HepG2 (cell line): ENCODE results near the gene VIT. TPM values are rescaled to one million over a fixed set of nuclear protein-coding genes. Genes with fewer than 3 reads are reported as not detected.

Experiments
- ATAC-seq: fragments of 200-7000 bp; cut with Tn5 transposase; 3 replicates; pipeline ENCODE4 v1.9.1; 2020; ENCODE audit warnings: mild to moderate bottlenecking, moderate library complexity
- BruUV-seq: library from RNA; stranded (reverse); fragments of 400-500 nt; replicated peaks from 2 replicates; lab custom pipeline; 2021; lab: Mats Ljungman, UMichigan
- CTCF ChIA-PET: fragments of 300-600 bp; formaldehyde crosslinking; extraction: SDS; loops from one replicate; lab custom pipeline; 2021; ENCODE audit warnings: low total read pairs, inconsistent platforms, low intra/inter-chr PET ratio; lab: Yijun Ruan, JAX
- POLR2A ChIA-PET: fragments of 350-600 bp; sonication (Branson Sonifier 250); formaldehyde crosslinking; loops from one replicate; lab custom pipeline; 2020; ENCODE audit warnings: antibody characterized with exemption, inconsistent platforms; lab: Yijun Ruan, JAX
- DNase-seq: peaks from one replicate; pipeline ENCODE4 v3.0.0-alpha.2; 2015; ENCODE audit warnings: low spot score
- FAIRE-seq: peaks from 3 replicates; lab custom pipeline; 2011; peaks lifted over from hg19 to GRCh38; lab: Jason Lieb, UNC
- H2AFZ ChIP-seq: one replicate; pipeline ENCODE4 v1.6.1; 2011; ENCODE audit warnings: low read length, inconsistent platforms
- H3K27ac ChIP-seq: fragments of 300-600 bp; 3 replicates; pipeline ENCODE4 v1.8.0; 2011; ENCODE audit warnings: mixed run types, mild to moderate bottlenecking, mixed read lengths, low read length, inconsistent platforms; ENCODE audit not compliant: insufficient read depth; ENCODE audit errors: extremely low read length
- H3K27me3 ChIP-seq, 2 experiments: fragments of 200-600 bp in 1 of 2; 2 replicates in 1 of 2; 3 replicates in 1 of 2; pipeline versions ENCODE4 v1.6.0 to v1.8.0; 2011; ENCODE audit warnings: low read length in 2 of 2, mild to moderate bottlenecking in 2 of 2, moderate library complexity in 2 of 2, inconsistent platforms in 1 of 2; ENCODE audit not compliant: insufficient read depth in 2 of 2, control insufficient read depth in 1 of 2
- H3K36me3 ChIP-seq, 2 experiments: fragments of 200-600 bp in 1 of 2; replicated peaks in 1 of 2; 2 replicates in 1 of 2; 3 replicates in 1 of 2; pipeline versions ENCODE4 v1.5.1 to v1.8.0; 2011; ENCODE audit warnings: low read length in 2 of 2, inconsistent platforms in 1 of 2; ENCODE audit not compliant: insufficient read depth in 2 of 2, control insufficient read depth in 1 of 2
- H3K4me1 ChIP-seq: 2 replicates; pipeline ENCODE4 v1.5.1; 2012; ENCODE audit warnings: low read length, inconsistent platforms; ENCODE audit not compliant: insufficient read depth
- H3K4me2 ChIP-seq: 2 replicates; pipeline ENCODE4 v1.6.0; 2011; ENCODE audit warnings: low read depth, low read length, inconsistent platforms
- H3K4me3 ChIP-seq, 3 experiments: fragments of 200-600 bp in 1 of 3; sonication (generic), shearing (Covaris generic) in 1 of 3; replicated peaks in 1 of 3; 2 replicates each; pipeline ENCODE4 v1.5.1; 2011 to 2016; ENCODE audit warnings: low read length in 3 of 3, inconsistent platforms in 2 of 3, low read depth in 2 of 3, mild to moderate bottlenecking in 2 of 3, control low read depth in 1 of 3, mixed read lengths in 1 of 3; ENCODE audit not compliant: insufficient read depth in 1 of 3
- H3K79me2 ChIP-seq: one replicate; pipeline ENCODE4 v1.6.1; 2011; ENCODE audit warnings: low read length, inconsistent platforms; ENCODE audit not compliant: insufficient read depth
- H3K9ac ChIP-seq: 2 replicates; pipeline ENCODE4 v1.6.0; 2011; ENCODE audit warnings: mild to moderate bottlenecking, low read depth, low read length, inconsistent platforms; ENCODE audit not compliant: insufficient read depth
- H3K9me3 ChIP-seq: 2 replicates; pipeline ENCODE4 v1.5.1; 2012; ENCODE audit warnings: mild to moderate bottlenecking, low read length
- H4K20me1 ChIP-seq: 2 replicates; pipeline ENCODE4 v1.6.0; 2011; ENCODE audit warnings: inconsistent platforms, mild to moderate bottlenecking, low read length, moderate library complexity; ENCODE audit not compliant: insufficient read depth
- HNF4G ChIP-seq, 2 experiments: sonication (generic) in 1 of 2; formaldehyde crosslinking in 1 of 2; IDR thresholded peaks; 2 replicates each; pipeline versions ENCODE4 v1.4.0 to v1.6.1; 2011 to 2020; ENCODE audit warnings: borderline replicate concordance in 2 of 2, low read depth in 2 of 2, mild to moderate bottlenecking in 2 of 2, low read length in 1 of 2, missing genetic modification reagents in 1 of 2, moderate library complexity in 1 of 2
- PHF20 ChIP-seq: sonication (generic); formaldehyde crosslinking; IDR thresholded peaks from 2 replicates; pipeline ENCODE4 v1.5.0; 2020; ENCODE audit warnings: mild to moderate bottlenecking, missing genetic modification reagents
- PHF8 ChIP-seq: sonication (generic); formaldehyde crosslinking; IDR thresholded peaks from 2 replicates; pipeline ENCODE4 v1.5.0; 2020; ENCODE audit warnings: missing genetic modification reagents
- TOPORS ChIP-seq: sonication (generic); formaldehyde crosslinking; IDR thresholded peaks from 2 replicates; pipeline ENCODE4 v1.8.0; 2023; ENCODE audit warnings: mild to moderate bottlenecking, missing genetic modification reagents
- ZNF142 ChIP-seq: sonication (generic); formaldehyde crosslinking; IDR thresholded peaks from 2 replicates; pipeline ENCODE4 v1.4.0; 2020; ENCODE audit warnings: missing genetic modification reagents
- WGBS: methylation state at CpG from one replicate; pipeline ENCODE4 v1.1.6; 2017; ENCODE audit warnings: low lambda C conversion rate; 5-methylcytosine and 5-hydroxymethylcytosine counted together
- in situ Hi-C: cut with HindIII; loops from 2 replicates; pipeline ENCODE4 v1.10.0; 2017; ENCODE audit warnings: low pct_unique_long_range_greater_than_20kb; ENCODE audit not compliant: extremely low pct_ligation_motif_present
- intact Hi-C: fragments of 100-400 bp; cut with micrococcal nuclease; formaldehyde crosslinking; loops from one replicate; pipeline ENCODE4 v1.10.0; 2022; ENCODE audit not compliant: unreplicated experiment
- polyA plus RNA-seq, 8 experiments: library from polyadenylated mRNA; depleted of rRNA in 3 of 8; stranded (reverse) in 7 of 8; unstranded in 1 of 8; fragments of >200 nt; fragmentation: Illumina TruSeq in 4 of 8; extraction: Trizol in 4 of 8; gene quantifications; 2 replicates each; pipeline versions ENCODE4 v1.2.1 to v1.2.3, GENCODE V29; 2011 to 2016; ENCODE audit warnings: low read depth in 4 of 8, missing spikeins in 1 of 8, mixed read lengths in 1 of 8; ENCODE audit not compliant: insufficient read depth in 1 of 8
- total RNA-seq, 5 experiments: library from RNA; depleted of rRNA; stranded (reverse); fragments of >200 nt; fragmentation: Illumina TruSeq; extraction: Trizol; gene quantifications; 2 replicates each; pipeline ENCODE4 v1.2.3, GENCODE V29; 2016; ENCODE audit warnings: low read depth in 1 of 5
- TF ChIP-seq, protein P1 (sequence below): sonication (generic); formaldehyde crosslinking; IDR thresholded peaks from 2 replicates; pipeline ENCODE4 v1.4.0; 2020; ENCODE audit warnings: missing genetic modification reagents
- TF ChIP-seq, protein P2 (sequence below): sonication (generic); formaldehyde crosslinking; IDR thresholded peaks from 2 replicates; pipeline ENCODE4 v1.8.0; 2022; ENCODE audit warnings: mild to moderate bottlenecking, missing genetic modification reagents, moderate library complexity

Gene VIT
- total and polyA plus RNA-seq, 2 of the 13 experiments (the other 11 are each of a cell fraction or from before 2014, with no cell fraction given), result not detected

- no TSS peak for BruUV-seq
- TF ChIP-seq PHF20 (CRISPR knock-in tag), result no peak
- TF ChIP-seq, protein P1, sequence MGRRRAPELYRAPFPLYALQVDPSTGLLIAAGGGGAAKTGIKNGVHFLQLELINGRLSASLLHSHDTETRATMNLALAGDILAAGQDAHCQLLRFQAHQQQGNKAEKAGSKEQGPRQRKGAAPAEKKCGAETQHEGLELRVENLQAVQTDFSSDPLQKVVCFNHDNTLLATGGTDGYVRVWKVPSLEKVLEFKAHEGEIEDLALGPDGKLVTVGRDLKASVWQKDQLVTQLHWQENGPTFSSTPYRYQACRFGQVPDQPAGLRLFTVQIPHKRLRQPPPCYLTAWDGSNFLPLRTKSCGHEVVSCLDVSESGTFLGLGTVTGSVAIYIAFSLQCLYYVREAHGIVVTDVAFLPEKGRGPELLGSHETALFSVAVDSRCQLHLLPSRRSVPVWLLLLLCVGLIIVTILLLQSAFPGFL (CRISPR knock-in tag), result no peak
- TF ChIP-seq PHF8 (CRISPR knock-in tag), result no peak
- no peak for TF ChIP-seq HNF4G (IDR thresholded peaks at IDR 0.05; ENCODE audit: borderline replicate concordance, low read depth, low read length)
- TF ChIP-seq HNF4G (CRISPR knock-in tag; IDR thresholded peaks at IDR 0.05; ENCODE audit: borderline replicate concordance, low read depth), result no peak
- no peak for TF ChIP-seq TOPORS
- no peak for TF ChIP-seq ZNF142 (CRISPR knock-in tag)
- TF ChIP-seq, protein P2, sequence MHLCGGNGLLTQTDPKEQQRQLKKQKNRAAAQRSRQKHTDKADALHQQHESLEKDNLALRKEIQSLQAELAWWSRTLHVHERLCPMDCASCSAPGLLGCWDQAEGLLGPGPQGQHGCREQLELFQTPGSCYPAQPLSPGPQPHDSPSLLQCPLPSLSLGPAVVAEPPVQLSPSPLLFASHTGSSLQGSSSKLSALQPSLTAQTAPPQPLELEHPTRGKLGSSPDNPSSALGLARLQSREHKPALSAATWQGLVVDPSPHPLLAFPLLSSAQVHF (CRISPR knock-in tag), result no peak
- TF ChIP-seq, all 625 proteins: peak for 0
- Histone ChIP-seq H3K4me1 (peaks cover 34% of the 10 kb centered on the region), H3K27ac (no peak overlapping the region), H3K4me3 (no peak overlapping the region), H3K79me2 (no peaks in the 10 kb centered on the region), H3K27me3 (peaks cover 0 to 3% of the 10 kb centered on the region in 2 experiments; a peak in 1 of 5 replicates), H3K9ac (no peak overlapping the region), H3K4me2 (no peak overlapping the region), H3K9me3 (no peaks in the 10 kb centered on the region), H4K20me1 (no peaks in the 10 kb centered on the region), H3K36me3 (no peaks in the 10 kb centered on the region), H2AFZ (no peak overlapping the region)
- FAIRE-seq, result no peak
- intact Hi-C loops, result loop anchor here (5.0 kb wide), 1 partner anchor 93 kb away; no protein-coding TSS in a partner anchor
- ChIA-PET POLR2A (no interaction called here), CTCF (no interaction called here)
- DNase-seq, result no peak
- ATAC-seq, result no peak
- in situ Hi-C loops, result no loop called here
- 59% methylated on average over 10 of the region's 10 CpGs for WGBS
These were observed 127.4 kb downstream of the VIT start for GRCh38 chr2:36823862-36824261.
